ENCODE measurements around the gene SNED1. TPM values are rescaled to one million over a fixed set of nuclear protein-coding genes. Genes with fewer than 3 reads are reported as not detected.
"Not testable (repeated sequence)": the region's sequence is repeated elsewhere in the genome, so short reads cannot be mapped to it uniquely, and the experiment has no call there.

SNED1 gene
- total RNA-seq, 1 donor from 2014 or later = 7.4 TPM

GRCh38 chr2:241087420-241088268 lies 89.2 kb downstream of the SNED1 start:
- no peak for DNase-seq
- intact Hi-C loops (cut with micrococcal nuclease) = no loop called here
- no peak for ATAC-seq

- ATAC-seq (no peak), DNase-seq (no peak)
- intact Hi-C loops (cut with micrococcal nuclease) = no loop called here
Measured at GRCh38 chr2:241088376-241088775, 90.0 kb downstream of the SNED1 start.

GRCh38 chr2:241088791-241089732 lies 90.6 kb downstream of the SNED1 start:
- intact Hi-C loops (cut with micrococcal nuclease) = no loop called here
- DNase-seq = no peak
- ATAC-seq = no peak

GRCh38 chr2:241091201-241091600 lies 92.8 kb downstream of the SNED1 start:
- ATAC-seq (no peak), DNase-seq (no peak)
- intact Hi-C loops (cut with micrococcal nuclease) = no loop called here

GRCh38 chr2:241091734-241092445 lies 93.5 kb downstream of the SNED1 start:
- DNase-seq = no peak
- ATAC-seq = no peak
- intact Hi-C loops (cut with micrococcal nuclease) = no loop called here

GRCh38 chr2:241092677-241093076 lies 94.3 kb downstream of the SNED1 start:
- intact Hi-C loops (cut with micrococcal nuclease) = no loop called here
- DNase-seq (no peak), ATAC-seq (no peak)

- intact Hi-C loops (cut with micrococcal nuclease); ATAC-seq; DNase-seq: not testable (repeated sequence)
Measured at GRCh38 chr2:241093133-241093781, 94.8 kb downstream of the SNED1 start.

GRCh38 chr2:241094172-241094571 lies 95.8 kb downstream of the SNED1 start:
- ATAC-seq = no peak
- DNase-seq = no peak
- intact Hi-C loops (cut with micrococcal nuclease) = no loop called here

GRCh38 chr2:241094924-241095420 lies 96.6 kb downstream of the SNED1 start:
- intact Hi-C loops (cut with micrococcal nuclease) = no loop called here
- DNase-seq = no peak
- ATAC-seq = no peak

GRCh38 chr2:241095594-241096290 lies 97.3 kb downstream of the SNED1 start:
- DNase-seq (no peak), ATAC-seq (no peak)
- intact Hi-C loops (cut with micrococcal nuclease) = no loop called here

- ATAC-seq (no peak), DNase-seq (no peak)
- intact Hi-C loops (cut with micrococcal nuclease) = no loop called here
Measured at GRCh38 chr2:241096979-241097378, 98.6 kb downstream of the SNED1 start.

GRCh38 chr2:241099246-241099645 lies 100.8 kb downstream of the SNED1 start:
- DNase-seq = no peak
- ATAC-seq = no peak
- intact Hi-C loops (cut with micrococcal nuclease) = no loop called here

- intact Hi-C loops (cut with micrococcal nuclease) = no loop called here
- peak; percentile 92 for DNase-seq
- ATAC-seq = peak; percentile 99
Measured at GRCh38 chr2:241102239-241102803, 103.9 kb downstream of the SNED1 start, which contains the start of gene MTERF4. Gene MTERF4 (minus strand): TSS chr2:241102287. CDS start chr2:241102273, 14 bp downstream.

- DNase-seq (no peak), ATAC-seq (no peak)
- intact Hi-C loops (cut with micrococcal nuclease) = no loop called here
Measured at GRCh38 chr2:241103176-241103595, 104.8 kb downstream of the SNED1 start.

- DNase-seq; ATAC-seq; intact Hi-C loops (cut with micrococcal nuclease): not testable (repeated sequence)
Measured at GRCh38 chr2:241104611-241105010, 106.2 kb downstream of the SNED1 start.

- DNase-seq = no peak
- intact Hi-C loops (cut with micrococcal nuclease) = no loop called here
- ATAC-seq = no peak
Measured at GRCh38 chr2:241105641-241106040, 107.2 kb downstream of the SNED1 start.

GRCh38 chr2:241107031-241107783 lies 108.8 kb downstream of the SNED1 start:
- no peak for ATAC-seq
- intact Hi-C loops (cut with micrococcal nuclease) = no loop called here

More at GRCh38 chr2:241107031-241107783, 108.8 kb downstream of the SNED1 start:
- no peak for DNase-seq

Data from left ventricle myocardium superior (tissue), 1 donor.